ENCODE data around the gene CASP4.

CASP4 gene

GRCh38 chr11:104918113-104918824 lies 50.1 kb downstream of the CASP4 start:
- Histone ChIP-seq H3K9me3 (ENCODE audit: control insufficient read depth, insufficient read depth, low read length) (no peaks in the 10 kb centered on the region), H3K4me3 (ENCODE audit: low read depth, low read length) (no peak overlapping the region), H3K27ac (ENCODE audit: low read depth, low read length) (no peak overlapping the region), H3K9ac (ENCODE audit: low read depth, low read length) (no peak overlapping the region), H3K36me3 (ENCODE audit: control insufficient read depth, insufficient read depth, low read length) (no peaks in the 10 kb centered on the region), H3K4me1 (ENCODE audit: control insufficient read depth, insufficient read depth, low read length) (no peaks in the 10 kb centered on the region), H3K27me3 (ENCODE audit: control insufficient read depth, insufficient read depth, low read length) (no peaks in the 10 kb centered on the region)

GRCh38 chr11:104917271-104918112 lies 50.9 kb downstream of the CASP4 start:
- no peak overlapping the region for H3K9ac ChIP-seq (ENCODE audit: low read depth, low read length)
- H3K36me3 ChIP-seq (ENCODE audit: control insufficient read depth, insufficient read depth, low read length) = no peaks in the 10 kb centered on the region
- no peaks in the 10 kb centered on the region for H3K4me1 ChIP-seq (ENCODE audit: control insufficient read depth, insufficient read depth, low read length)
- no peaks in the 10 kb centered on the region for H3K9me3 ChIP-seq (ENCODE audit: control insufficient read depth, insufficient read depth, low read length)
- H3K27ac ChIP-seq (ENCODE audit: low read depth, low read length) = no peak overlapping the region
- H3K4me3 ChIP-seq (ENCODE audit: low read depth, low read length) = no peak overlapping the region
- H3K27me3 ChIP-seq (ENCODE audit: control insufficient read depth, insufficient read depth, low read length) = no peaks in the 10 kb centered on the region

GRCh38 chr11:104916442-104916841 lies 51.9 kb downstream of the CASP4 start:
- H3K36me3 ChIP-seq (ENCODE audit: control insufficient read depth, insufficient read depth, low read length) = no peaks in the 10 kb centered on the region
- H3K27ac ChIP-seq (ENCODE audit: low read depth, low read length) = no peak overlapping the region
- no peaks in the 10 kb centered on the region for H3K4me1 ChIP-seq (ENCODE audit: control insufficient read depth, insufficient read depth, low read length)
- no peaks in the 10 kb centered on the region for H3K9me3 ChIP-seq (ENCODE audit: control insufficient read depth, insufficient read depth, low read length)
- H3K27me3 ChIP-seq (ENCODE audit: control insufficient read depth, insufficient read depth, low read length) = no peaks in the 10 kb centered on the region
- no peak overlapping the region for H3K9ac ChIP-seq (ENCODE audit: low read depth, low read length)
- H3K4me3 ChIP-seq (ENCODE audit: low read depth, low read length) = no peak overlapping the region

GRCh38 chr11:104912102-104912501 lies 56.3 kb downstream of the CASP4 start:
- no peaks in the 10 kb centered on the region for H3K36me3 ChIP-seq (ENCODE audit: control insufficient read depth, insufficient read depth, low read length)
- H3K4me3 ChIP-seq (ENCODE audit: low read depth, low read length) = no peak overlapping the region
- H3K9me3 ChIP-seq (ENCODE audit: control insufficient read depth, insufficient read depth, low read length) = no peaks in the 10 kb centered on the region
- H3K9ac ChIP-seq (ENCODE audit: low read depth, low read length) = no peak overlapping the region
- no peaks in the 10 kb centered on the region for H3K27me3 ChIP-seq (ENCODE audit: control insufficient read depth, insufficient read depth, low read length)
- no peak overlapping the region for H3K27ac ChIP-seq (ENCODE audit: low read depth, low read length)
- no peaks in the 10 kb centered on the region for H3K4me1 ChIP-seq (ENCODE audit: control insufficient read depth, insufficient read depth, low read length)

GRCh38 chr11:104908186-104908531 lies 60.2 kb downstream of the CASP4 start:
- H3K4me3 ChIP-seq (ENCODE audit: low read depth, low read length) = no peak overlapping the region
- no peak overlapping the region for H3K27ac ChIP-seq (ENCODE audit: low read depth, low read length)

GRCh38 chr11:104907521-104908185 lies 60.7 kb downstream of the CASP4 start:
- Histone ChIP-seq H3K27ac (ENCODE audit: low read depth, low read length) (no peak overlapping the region), H3K27me3 (ENCODE audit: control insufficient read depth, insufficient read depth, low read length) (no peaks in the 10 kb centered on the region), H3K4me1 (ENCODE audit: control insufficient read depth, insufficient read depth, low read length) (no peaks in the 10 kb centered on the region), H3K36me3 (ENCODE audit: control insufficient read depth, insufficient read depth, low read length) (no peaks in the 10 kb centered on the region), H3K9ac (ENCODE audit: low read depth, low read length) (no peak overlapping the region), H3K4me3 (ENCODE audit: low read depth, low read length) (no peak overlapping the region), H3K9me3 (ENCODE audit: control insufficient read depth, insufficient read depth, low read length) (no peaks in the 10 kb centered on the region)

More at GRCh38 chr11:104908186-104908531, 60.2 kb downstream of the CASP4 start:
- Histone ChIP-seq H3K27me3 (ENCODE audit: control insufficient read depth, insufficient read depth, low read length) (no peaks in the 10 kb centered on the region), H3K9me3 (ENCODE audit: control insufficient read depth, insufficient read depth, low read length) (no peaks in the 10 kb centered on the region), H3K4me1 (ENCODE audit: control insufficient read depth, insufficient read depth, low read length) (no peaks in the 10 kb centered on the region), H3K9ac (ENCODE audit: low read depth, low read length) (no peak overlapping the region), H3K36me3 (ENCODE audit: control insufficient read depth, insufficient read depth, low read length) (no peaks in the 10 kb centered on the region)

- Histone ChIP-seq H3K9ac (ENCODE audit: low read depth, low read length) (no peak overlapping the region), H3K27me3 (ENCODE audit: control insufficient read depth, insufficient read depth, low read length) (no peaks in the 10 kb centered on the region), H3K9me3 (ENCODE audit: control insufficient read depth, insufficient read depth, low read length) (no peaks in the 10 kb centered on the region), H3K36me3 (ENCODE audit: control insufficient read depth, insufficient read depth, low read length) (no peaks in the 10 kb centered on the region), H3K4me3 (ENCODE audit: low read depth, low read length) (no peak overlapping the region), H3K27ac (ENCODE audit: low read depth, low read length) (no peak overlapping the region), H3K4me1 (ENCODE audit: control insufficient read depth, insufficient read depth, low read length) (no peaks in the 10 kb centered on the region)
These were observed 63.1 kb downstream of the CASP4 start for GRCh38 chr11:104905271-104905670.

GRCh38 chr11:104899226-104899625 lies 69.1 kb downstream of the CASP4 start:
- H3K27me3 ChIP-seq (ENCODE audit: control insufficient read depth, insufficient read depth, low read length) = no peaks in the 10 kb centered on the region
- no peaks in the 10 kb centered on the region for H3K36me3 ChIP-seq (ENCODE audit: control insufficient read depth, insufficient read depth, low read length)
- H3K9me3 ChIP-seq (ENCODE audit: control insufficient read depth, insufficient read depth, low read length) = no peaks in the 10 kb centered on the region

GRCh38 chr11:104898685-104899013 lies 69.7 kb downstream of the CASP4 start:
- no peak overlapping the region for H3K27ac ChIP-seq (ENCODE audit: low read depth, low read length)
- H3K4me3 ChIP-seq (ENCODE audit: low read depth, low read length) = no peak overlapping the region
- H3K9ac ChIP-seq (ENCODE audit: low read depth, low read length) = no peak overlapping the region
- no peaks in the 10 kb centered on the region for H3K9me3 ChIP-seq (ENCODE audit: control insufficient read depth, insufficient read depth, low read length)
- no peaks in the 10 kb centered on the region for H3K36me3 ChIP-seq (ENCODE audit: control insufficient read depth, insufficient read depth, low read length)
- H3K27me3 ChIP-seq (ENCODE audit: control insufficient read depth, insufficient read depth, low read length) = no peaks in the 10 kb centered on the region
- peaks cover 16% of the 10 kb centered on the region for H3K4me1 ChIP-seq (ENCODE audit: control insufficient read depth, insufficient read depth, low read length)

More at GRCh38 chr11:104899226-104899625, 69.1 kb downstream of the CASP4 start:
- peaks cover 13% of the 10 kb centered on the region for H3K4me1 ChIP-seq (ENCODE audit: control insufficient read depth, insufficient read depth, low read length)
- no peak overlapping the region for H3K27ac ChIP-seq (ENCODE audit: low read depth, low read length)
- H3K4me3 ChIP-seq (ENCODE audit: low read depth, low read length) = no peak overlapping the region
- H3K9ac ChIP-seq (ENCODE audit: low read depth, low read length) = no peak overlapping the region

GRCh38 chr11:104897891-104898684 lies 70.3 kb downstream of the CASP4 start, which contains the start of gene CASP12:
Gene CASP12, minus strand, starts transcription at chr11:104898460.
- no peaks in the 10 kb centered on the region for H3K9me3 ChIP-seq (ENCODE audit: control insufficient read depth, insufficient read depth, low read length)
- H3K27me3 ChIP-seq (ENCODE audit: control insufficient read depth, insufficient read depth, low read length) = no peaks in the 10 kb centered on the region
- no peak within 1 kb of the TSS for H3K27ac ChIP-seq (ENCODE audit: low read depth, low read length)
- H3K4me3 ChIP-seq (ENCODE audit: low read depth, low read length) = no peak within 1 kb of the TSS
- H3K36me3 ChIP-seq (ENCODE audit: control insufficient read depth, insufficient read depth, low read length) = no peaks in the 10 kb centered on the region
- peaks cover 16% of the 10 kb centered on the region for H3K4me1 ChIP-seq (ENCODE audit: control insufficient read depth, insufficient read depth, low read length)
- no peak within 1 kb of the TSS for H3K9ac ChIP-seq (ENCODE audit: low read depth, low read length)

Measured in HUES48 (cell line).